Esophagus muscularis mucosa (tissue), 4 donors: Measurements from ENCODE around the gene LCE2D. TPM values are rescaled to one million over a fixed set of nuclear protein-coding genes. Genes with fewer than 3 reads are reported as not detected.
A peak's percentile ranks its signal among the peaks of the same experiment; 100 is the strongest.
"Not testable (repeated sequence)": the region's sequence is repeated elsewhere in the genome, so short reads cannot be mapped to it uniquely, and the experiment has no call there.

Experiments
- DNase-seq: peaks from one replicate; pipeline ENCODE4 v3.0.0-alpha.2; 2017; ENCODE audit errors: extremely low spot score
- H3K27ac ChIP-seq, 4 donors: fragments of 200-600 bp; sonication (generic); replicated peaks in 1 of 4; 1 replicate in 3 of 4; 2 replicates in 1 of 4; pipeline ENCODE4 v1.5.1; 2016 to 2019; ENCODE audit warnings: mild to moderate bottlenecking in 1 of 4
- H3K27me3 ChIP-seq, 4 donors: fragments of 200-600 bp; sonication (generic); one replicate each; pipeline versions ENCODE4 v1.5.1 to v1.6.0; 2016 to 2019
- H3K36me3 ChIP-seq, 4 donors: fragments of 200-600 bp; sonication (generic); one replicate each; pipeline ENCODE4 v1.5.1; 2016 to 2019
- H3K4me1 ChIP-seq, 4 donors: fragments of 200-600 bp; sonication (generic); one replicate each; pipeline ENCODE4 v1.5.1; 2016 to 2019
- H3K4me3 ChIP-seq, 4 donors: fragments of 200-600 bp; sonication (generic); 1 replicate in 2 of 4; 2 replicates in 2 of 4; pipeline ENCODE4 v1.5.1; 2016 to 2019; ENCODE audit warnings: mild to moderate bottlenecking in 4 of 4, moderate library complexity in 1 of 4
- H3K9me3 ChIP-seq, 4 donors: fragments of 200-600 bp; sonication (generic); 1 replicate in 3 of 4; 2 replicates in 1 of 4; pipeline ENCODE4 v1.5.1; 2016 to 2019
- EP300 ChIP-seq: sonication (generic); formaldehyde crosslinking; IDR thresholded peaks from one replicate; pipeline ENCODE4 v1.6.1; 2017; ENCODE audit warnings: antibody characterized with exemption
- POLR2A ChIP-seq: fragments of 450-650 bp; IDR thresholded peaks from one replicate; pipeline ENCODE4 v1.6.1; 2017; ENCODE audit warnings: antibody characterized with exemption, moderate library complexity, mild to moderate bottlenecking, low read depth
- POLR2AphosphoS5 ChIP-seq, 2 donors: sonication (generic); formaldehyde crosslinking; IDR thresholded peaks; one replicate each; pipeline ENCODE4 v1.6.1; 2017; ENCODE audit warnings: antibody characterized with exemption in 2 of 2
- WGBS: methylation state at CpG from one replicate; pipeline ENCODE4 v1.1.5; 2018; 5-methylcytosine and 5-hydroxymethylcytosine counted together
- intact Hi-C: fragments of 100-400 bp; cut with DNase I; formaldehyde crosslinking; loops from one replicate; pipeline ENCODE4 v1.15.1; 2023
- total RNA-seq, 4 donors: library from RNA; depleted of rRNA; stranded (reverse); fragments of >200 nt; gene quantifications; one replicate each; pipeline versions ENCODE4 v1.1.0 to v1.2.1, GENCODE V29; 2016
- TF ChIP-seq, protein P1 (sequence below), 3 experiments: fragments of 200-600 bp in 2 of 3; fragments of 450-650 bp in 1 of 3; sonication (generic) in 2 of 3; IDR thresholded peaks; one replicate each; pipeline ENCODE4 v1.5.1; 2017 to 2019; ENCODE audit warnings: antibody characterized with exemption in 3 of 3, mild to moderate bottlenecking in 2 of 3, moderate library complexity in 1 of 3

LCE2D gene
- total RNA-seq, 4 donors from 2014 or later: not detected

DNA sequence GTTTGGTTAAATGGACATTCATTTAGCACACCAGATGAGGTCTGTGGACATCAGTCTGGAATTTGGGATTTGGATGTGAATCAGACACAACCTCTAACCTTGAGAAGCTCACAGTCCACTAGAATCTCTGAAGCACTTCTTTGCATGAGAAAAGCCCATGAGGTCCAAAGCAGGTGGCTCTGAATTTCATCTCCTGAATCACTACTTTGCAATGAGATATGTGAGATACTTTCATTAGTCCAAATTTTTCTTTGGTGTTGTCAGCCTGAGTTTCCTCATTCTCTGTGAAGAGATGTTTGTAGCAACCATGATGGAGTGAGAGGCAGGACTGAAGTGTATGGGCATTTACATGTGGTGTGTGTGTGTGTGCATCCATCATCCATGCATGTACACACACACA is 16.5 kb upstream of the LCE2D start:
- intact Hi-C loops: no loop called here
- TF ChIP-seq EP300: no peak
- TF ChIP-seq, protein P1, sequence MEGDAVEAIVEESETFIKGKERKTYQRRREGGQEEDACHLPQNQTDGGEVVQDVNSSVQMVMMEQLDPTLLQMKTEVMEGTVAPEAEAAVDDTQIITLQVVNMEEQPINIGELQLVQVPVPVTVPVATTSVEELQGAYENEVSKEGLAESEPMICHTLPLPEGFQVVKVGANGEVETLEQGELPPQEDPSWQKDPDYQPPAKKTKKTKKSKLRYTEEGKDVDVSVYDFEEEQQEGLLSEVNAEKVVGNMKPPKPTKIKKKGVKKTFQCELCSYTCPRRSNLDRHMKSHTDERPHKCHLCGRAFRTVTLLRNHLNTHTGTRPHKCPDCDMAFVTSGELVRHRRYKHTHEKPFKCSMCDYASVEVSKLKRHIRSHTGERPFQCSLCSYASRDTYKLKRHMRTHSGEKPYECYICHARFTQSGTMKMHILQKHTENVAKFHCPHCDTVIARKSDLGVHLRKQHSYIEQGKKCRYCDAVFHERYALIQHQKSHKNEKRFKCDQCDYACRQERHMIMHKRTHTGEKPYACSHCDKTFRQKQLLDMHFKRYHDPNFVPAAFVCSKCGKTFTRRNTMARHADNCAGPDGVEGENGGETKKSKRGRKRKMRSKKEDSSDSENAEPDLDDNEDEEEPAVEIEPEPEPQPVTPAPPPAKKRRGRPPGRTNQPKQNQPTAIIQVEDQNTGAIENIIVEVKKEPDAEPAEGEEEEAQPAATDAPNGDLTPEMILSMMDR (IDR thresholded peaks at IDR 0.05): no peak
- TF ChIP-seq POLR2A: no peak
- TF ChIP-seq POLR2AphosphoS5 (IDR thresholded peaks at IDR 0.05): no peak
- H3K36me3 ChIP-seq: no peaks in the 10 kb centered on the region
- no peak for DNase-seq
- no peak overlapping the region for H3K4me3 ChIP-seq
- no peak overlapping the region for H3K27ac ChIP-seq
- no peaks in the 10 kb centered on the region for H3K9me3 ChIP-seq
- H3K4me1 ChIP-seq: no peaks in the 10 kb centered on the region
- H3K27me3 ChIP-seq: no peaks in the 10 kb centered on the region

DNA sequence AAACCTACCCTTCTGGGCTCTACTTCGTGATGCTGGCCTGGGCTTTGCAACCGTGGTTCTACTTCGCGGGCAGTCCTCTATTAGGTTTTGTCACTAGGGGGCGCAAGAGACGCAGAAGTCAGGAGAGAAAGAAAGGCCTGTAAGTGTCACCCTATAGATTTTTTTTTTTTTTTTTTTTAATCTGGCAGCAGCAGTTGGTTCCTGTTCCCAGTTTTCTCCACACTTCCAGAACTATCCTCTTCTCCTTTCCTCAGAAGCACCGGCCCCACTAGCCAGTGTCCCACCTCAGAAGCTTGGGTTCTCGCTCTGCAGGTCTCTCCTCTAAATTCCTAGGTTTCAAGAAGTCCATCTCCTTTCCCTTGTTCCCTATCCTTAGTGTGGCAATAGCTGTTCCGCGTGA is 9.1 kb upstream of the LCE2D start:
- H3K36me3 ChIP-seq: no peaks in the 10 kb centered on the region
- intact Hi-C loops: loop anchor here (5.0 kb wide), 1 partner anchor 273 kb away; no protein-coding TSS in a partner anchor
- H3K27ac ChIP-seq: no peak overlapping the region
- no peaks in the 10 kb centered on the region for H3K4me1 ChIP-seq
- H3K9me3 ChIP-seq: no peaks in the 10 kb centered on the region
- no peaks in the 10 kb centered on the region for H3K27me3 ChIP-seq
- no peak for DNase-seq
- TF ChIP-seq EP300: no peak
- TF ChIP-seq, protein P1 (IDR thresholded peaks at IDR 0.05): peak; percentile 43 to 57 (median 46)
- no peak overlapping the region for H3K4me3 ChIP-seq
- 35% methylated on average over 10 of the region's 10 CpGs for WGBS

DNA sequence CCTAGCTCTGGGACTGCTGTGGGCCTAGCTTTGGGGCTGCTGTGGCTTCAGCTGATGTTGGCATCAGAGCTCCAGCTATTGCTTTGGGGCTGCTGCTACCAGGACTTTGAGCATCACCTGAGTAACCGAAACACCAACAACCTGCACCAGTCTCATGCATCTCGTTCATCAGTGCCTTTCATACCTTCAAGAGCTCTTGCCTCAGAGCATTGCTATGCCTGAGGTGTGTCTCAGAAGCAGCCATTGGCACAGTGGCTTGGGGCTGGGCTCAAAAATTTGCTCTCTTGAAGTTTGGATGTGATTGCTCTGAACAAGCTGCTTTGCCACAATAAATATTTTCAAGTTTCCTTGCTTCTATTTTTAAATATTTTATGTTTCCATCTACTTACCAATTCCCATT is 6.7 kb upstream of the LCE2D start:
- Histone ChIP-seq H3K4me1 (no peaks in the 10 kb centered on the region), H3K9me3 (no peaks in the 10 kb centered on the region), H3K27ac (no peak overlapping the region), H3K36me3 (no peaks in the 10 kb centered on the region), H3K27me3 (no peaks in the 10 kb centered on the region), H3K4me3 (no peak overlapping the region)
- intact Hi-C loops: loop anchor here (5.0 kb wide), 1 partner anchor 566 kb away; no protein-coding TSS in a partner anchor
- no CpG with 5 or more reads among the region's 2 CpGs for WGBS
- DNase-seq: no peak
- TF ChIP-seq, protein P1 (IDR thresholded peaks at IDR 0.05): no peak
- no peak for TF ChIP-seq POLR2A
- TF ChIP-seq POLR2AphosphoS5 (IDR thresholded peaks at IDR 0.05): no peak
- TF ChIP-seq EP300: no peak

DNA sequence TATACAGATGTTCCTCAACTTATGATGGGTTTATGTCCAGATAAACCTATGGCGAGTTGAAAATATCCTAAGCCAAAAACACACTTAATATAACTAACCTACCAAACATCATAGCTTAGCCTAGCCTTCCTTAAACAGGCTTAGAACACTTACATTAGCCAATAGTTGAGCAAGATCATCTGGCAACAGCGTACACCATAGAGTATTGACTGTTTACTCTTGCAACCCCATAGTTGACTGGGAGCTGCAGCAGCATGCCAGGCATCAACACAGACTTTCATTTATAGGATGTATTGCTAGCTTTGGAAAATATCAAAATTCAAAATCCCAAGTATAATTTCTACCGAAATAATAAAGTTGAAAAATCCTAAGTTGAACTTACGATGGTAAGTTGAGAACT is 5.5 kb upstream of the LCE2D start:
- no peaks in the 10 kb centered on the region for H3K36me3 ChIP-seq
- no peak for DNase-seq
- no peak overlapping the region for H3K27ac ChIP-seq
- no peak for TF ChIP-seq EP300
- no peaks in the 10 kb centered on the region for H3K27me3 ChIP-seq
- H3K9me3 ChIP-seq: no peaks in the 10 kb centered on the region
- WGBS: 85% methylated on average over 4 of the region's 4 CpGs
- H3K4me1 ChIP-seq: no peaks in the 10 kb centered on the region
- intact Hi-C loops: loop anchor here (5.0 kb wide), 1 partner anchor 565 kb away; no protein-coding TSS in a partner anchor
- H3K4me3 ChIP-seq: no peak overlapping the region

DNA sequence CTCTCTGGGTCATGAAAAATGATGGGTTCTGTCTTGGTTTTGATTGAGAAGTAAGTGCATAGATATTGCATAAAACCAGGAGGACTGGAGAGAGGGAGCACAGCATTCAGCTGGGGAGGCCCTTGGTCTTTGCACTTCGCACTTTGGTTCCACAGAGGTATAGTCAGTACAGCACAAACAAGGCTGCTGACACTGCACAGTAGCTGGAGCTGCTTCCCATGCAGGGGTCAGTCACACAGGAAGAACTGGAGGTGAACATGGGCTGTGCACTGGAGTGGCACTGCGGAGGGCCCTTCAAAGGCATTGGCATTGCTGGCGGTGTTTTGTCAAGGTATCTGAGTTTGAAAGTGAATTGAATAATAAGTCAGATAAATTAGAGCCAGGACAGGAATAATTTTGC is 4.5 kb upstream of the LCE2D start:
- intact Hi-C loops: loop anchor here (5.0 kb wide), 1 partner anchor 564 kb away; no protein-coding TSS in a partner anchor
- Histone ChIP-seq H3K4me1 (no peaks in the 10 kb centered on the region), H3K27ac (no peak overlapping the region), H3K27me3 (no peaks in the 10 kb centered on the region), H3K9me3 (no peaks in the 10 kb centered on the region), H3K36me3 (no peaks in the 10 kb centered on the region), H3K4me3 (no peak overlapping the region)
- WGBS: 92% methylated on average over 3 of the region's 3 CpGs
- TF ChIP-seq POLR2AphosphoS5 (IDR thresholded peaks at IDR 0.05): no peak
- TF ChIP-seq, protein P1 (IDR thresholded peaks at IDR 0.05): no peak
- no peak for TF ChIP-seq EP300
- TF ChIP-seq POLR2A: no peak
- DNase-seq: no peak

DNA sequence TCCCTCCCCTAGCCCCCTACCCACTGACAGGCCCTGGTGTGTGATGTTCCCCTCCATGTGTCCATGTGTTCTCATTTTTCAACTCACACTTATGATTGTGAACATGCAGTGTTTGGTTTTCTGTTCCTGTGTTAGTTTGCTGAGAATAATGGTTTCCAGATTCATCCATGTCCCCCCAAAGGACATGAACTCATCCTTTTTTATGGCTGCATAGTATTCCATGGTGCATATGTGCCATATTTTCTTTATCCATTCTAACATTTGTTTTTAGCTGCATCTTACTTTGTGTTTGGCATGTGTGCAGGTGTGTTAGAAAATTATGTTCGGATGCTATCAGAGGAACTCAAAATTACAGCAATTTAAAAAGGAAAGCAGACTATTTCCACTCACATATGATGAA is 3.0 kb downstream of the LCE2D start:
- H3K27me3 ChIP-seq, H3K4me1 ChIP-seq, DNase-seq, intact Hi-C loops, H3K36me3 ChIP-seq, H3K27ac ChIP-seq, H3K4me3 ChIP-seq, H3K9me3 ChIP-seq: not testable (repeated sequence)
- 71% methylated on average over 1 of the region's 1 CpG for WGBS
